Fibroblast of peridontal ligament (primary cell): ENCODE data around the gene GREB1L.
"Not testable (repeated sequence)": the region's sequence is repeated elsewhere in the genome, so short reads cannot be mapped to it uniquely, and the experiment has no call there.

Experiments
- DNase-seq: peaks from one replicate; pipeline ENCODE4 v3.0.0-alpha.2; 2010; ENCODE audit errors: extremely low read depth

GREB1L gene

GRCh38 chr18:21242141-21242779 is at the start of gene GREB1L:
TSS of gene GREB1L (plus strand) at chr18:21242232. CDS start at chr18:21383519, 141,287 bp downstream.
- DNase-seq, result no peak

DNA sequence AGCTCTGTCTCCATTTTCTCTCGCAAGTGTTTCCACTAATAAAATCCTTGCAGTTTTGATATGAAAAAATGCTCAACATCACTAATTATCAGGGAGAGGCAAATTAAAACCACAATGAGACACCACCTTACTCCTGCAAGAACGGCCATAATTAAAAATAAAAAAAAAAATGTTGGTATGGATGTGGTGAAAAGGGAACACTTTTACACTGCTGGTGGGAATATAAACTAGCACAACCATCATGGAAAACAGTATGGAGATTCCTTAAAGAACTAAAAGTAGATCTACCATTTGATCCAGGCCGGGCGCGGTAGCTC is 49.8 kb upstream of the GREB1L start:
- no peak for DNase-seq

GRCh38 chr18:21194871-21195771 is 46.9 kb upstream of the GREB1L start:
- peak; percentile 72 for DNase-seq

GRCh38 chr18:21196426-21196825 is 45.6 kb upstream of the GREB1L start:
- no peak for DNase-seq

DNA sequence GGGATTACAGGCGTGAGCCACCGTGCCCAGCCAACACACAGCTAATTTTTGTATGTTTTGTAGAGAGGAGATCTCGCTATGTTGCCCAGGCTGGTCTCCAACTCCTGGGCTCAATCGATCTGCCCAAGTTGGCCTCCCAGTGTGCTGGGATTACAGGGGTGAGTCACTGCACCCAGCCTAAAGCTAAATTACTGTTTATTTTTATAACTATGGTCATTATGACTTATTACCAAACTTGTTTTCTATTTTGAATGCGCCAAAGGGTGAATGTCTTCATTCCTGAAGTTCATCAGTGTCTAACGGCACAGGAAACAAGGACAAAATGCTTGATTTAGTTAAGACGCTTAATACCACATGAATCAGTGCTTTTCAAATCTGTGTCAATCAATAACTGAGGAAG is 38.9 kb upstream of the GREB1L start:
- no peak for DNase-seq

- no peak for DNase-seq
These were observed 38.3 kb upstream of the GREB1L start for GRCh38 chr18:21203542-21204241.

- no peak for DNase-seq
These were observed 36.3 kb upstream of the GREB1L start for GRCh38 chr18:21205695-21206094.

GRCh38 chr18:21210278-21210677 is 31.8 kb upstream of the GREB1L start:
- DNase-seq, result no peak

DNA sequence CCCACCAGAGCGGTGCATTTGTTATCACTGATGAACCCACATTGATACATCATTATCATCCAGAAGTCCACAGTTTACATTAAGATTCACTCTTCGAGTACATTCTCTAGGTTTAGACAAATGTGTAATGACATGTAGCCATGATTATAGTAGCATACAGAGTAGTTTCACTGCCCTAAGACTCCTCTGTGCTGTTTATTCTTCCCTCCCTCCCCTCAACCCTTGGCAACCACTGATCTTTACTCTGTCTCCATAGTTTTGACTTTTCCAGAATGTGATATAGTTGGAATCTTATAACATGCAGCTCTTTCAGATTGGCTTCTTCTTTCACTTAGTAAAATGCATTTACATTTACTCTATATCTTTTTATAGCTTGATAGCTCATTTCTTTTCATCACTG is 31.2 kb upstream of the GREB1L start:
- no peak for DNase-seq

DNA sequence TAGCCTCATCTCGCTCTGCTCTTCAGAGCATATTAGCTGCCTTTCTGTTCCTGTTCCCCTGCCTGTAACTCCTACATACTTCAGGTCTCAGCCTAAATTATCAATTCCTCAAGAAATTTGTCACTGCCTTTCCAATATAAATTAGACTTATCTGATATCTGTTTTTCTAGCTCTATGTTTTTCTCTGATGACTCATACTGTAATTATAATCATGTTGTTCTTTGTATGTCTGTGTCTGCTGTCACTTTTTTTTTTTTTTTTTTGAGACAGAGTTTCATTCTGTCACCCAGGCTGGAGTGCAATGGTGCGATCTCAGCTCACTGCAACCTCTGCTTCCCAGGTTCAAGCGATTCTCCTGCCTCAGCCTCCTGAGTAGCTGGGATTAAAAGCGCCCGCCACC is 27.6 kb upstream of the GREB1L start:
- not testable (repeated sequence) for DNase-seq

DNA sequence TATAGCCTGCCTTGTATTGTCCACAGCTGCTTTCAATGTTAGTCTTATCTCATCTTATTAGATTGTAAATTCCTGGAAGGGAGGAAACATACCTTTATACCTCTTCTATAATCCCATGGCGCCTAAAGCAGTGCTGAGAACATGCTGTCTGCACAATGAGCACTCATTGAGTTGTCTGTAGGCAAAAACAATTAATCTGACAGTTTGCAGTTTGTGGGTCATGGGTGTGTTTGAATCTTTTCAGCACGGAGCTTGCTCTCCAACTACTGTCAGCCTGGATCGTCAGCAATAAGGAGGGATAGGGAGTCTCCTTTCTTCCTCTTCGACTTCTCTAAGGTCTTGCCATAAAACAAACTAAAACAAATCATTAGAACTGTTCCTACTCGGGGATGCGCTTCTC is 26.5 kb upstream of the GREB1L start:
- no peak for DNase-seq

- no peak for DNase-seq
These were observed 23.2 kb upstream of the GREB1L start for GRCh38 chr18:21218862-21219261.

DNA sequence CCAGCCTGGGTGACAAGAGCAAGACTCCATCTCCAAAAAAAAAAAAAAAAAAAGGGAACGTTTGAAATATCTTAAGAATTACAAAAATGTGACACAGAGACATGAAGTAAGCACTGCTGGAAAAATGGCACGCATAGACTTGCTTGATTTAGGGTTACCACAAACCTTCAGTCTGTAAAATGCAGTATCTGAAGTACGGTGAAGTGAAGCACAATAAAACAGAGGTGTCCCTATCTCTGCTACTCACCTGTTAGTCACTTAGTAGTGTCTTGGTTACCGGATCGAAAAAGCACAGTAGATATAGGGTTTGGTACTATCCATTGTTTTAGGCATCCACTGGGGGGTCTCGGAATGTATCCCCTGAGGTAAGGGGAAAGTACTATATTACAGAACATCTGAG is 11.6 kb upstream of the GREB1L start:
- no peak for DNase-seq

DNA sequence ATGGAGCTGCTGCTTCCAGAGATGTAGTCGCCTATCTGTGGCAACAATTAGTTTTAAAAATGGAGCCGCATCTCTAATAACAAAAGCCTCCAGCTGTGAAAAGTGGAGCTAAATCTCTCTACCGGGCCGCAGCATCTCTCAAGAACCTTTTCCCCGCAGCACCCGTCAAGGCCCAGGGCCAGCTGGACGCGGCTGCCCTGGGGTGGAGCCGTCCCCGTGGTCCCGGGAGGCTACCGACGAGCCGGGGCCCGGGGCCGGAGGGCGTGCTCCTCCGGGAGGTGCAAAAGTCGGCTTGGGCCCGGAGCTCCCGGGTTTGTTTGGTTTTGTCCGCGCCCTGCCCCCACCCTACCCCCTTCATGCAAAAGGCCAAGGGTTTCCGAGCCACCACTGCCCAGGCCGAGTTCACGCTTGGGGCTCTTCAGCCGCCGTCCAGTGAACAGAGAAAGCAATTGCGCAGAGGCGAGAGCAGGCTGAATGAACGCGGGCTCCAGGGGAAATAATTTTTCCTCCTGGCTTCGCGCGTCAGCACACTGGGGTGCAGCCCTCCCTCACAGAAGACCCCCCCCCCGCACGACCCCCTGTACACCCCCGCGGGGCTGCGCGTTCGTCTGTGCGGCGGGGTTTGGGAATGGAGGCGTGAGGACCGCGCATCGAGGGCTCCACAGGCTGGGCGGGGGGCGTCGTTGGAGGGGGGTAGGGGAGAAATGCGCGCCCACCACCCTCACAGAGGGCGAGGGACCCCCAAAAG is 557 bp upstream of the GREB1L start:
- no peak for DNase-seq

DNA sequence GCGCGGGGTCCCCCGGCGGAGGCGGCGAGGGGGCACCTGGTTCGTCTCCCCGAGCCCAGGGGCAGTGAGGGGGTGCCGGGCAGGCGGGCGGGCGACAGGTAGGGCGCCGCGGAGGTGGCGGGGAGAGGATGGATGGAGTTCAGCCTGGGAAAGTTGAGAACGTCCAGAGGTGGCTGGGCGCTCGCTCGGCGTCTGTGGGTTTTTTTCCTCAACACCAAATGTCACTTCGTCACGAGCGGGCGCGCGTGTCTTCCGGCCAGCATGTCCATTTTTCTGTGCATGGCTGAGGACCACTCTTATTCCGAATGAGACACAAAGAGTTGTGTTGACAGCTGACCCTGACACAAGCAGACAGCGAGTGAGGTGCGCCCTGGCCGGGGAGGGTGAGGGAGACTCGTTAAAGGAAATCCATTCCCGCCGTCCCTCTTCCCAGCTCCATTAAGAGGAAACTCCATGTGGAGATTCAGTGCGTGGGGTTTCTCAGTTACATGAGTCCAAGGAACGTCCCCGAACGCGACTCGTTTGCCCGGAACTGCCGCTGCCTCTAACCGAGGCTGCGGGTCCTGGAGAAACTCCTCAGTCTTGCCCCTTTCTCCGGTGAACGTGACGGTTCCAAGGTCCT is 859 bp downstream of the GREB1L start:
- DNase-seq, result no peak

GRCh38 chr18:21254576-21254975 is 12.5 kb downstream of the GREB1L start:
- no peak for DNase-seq

GRCh38 chr18:21255211-21255610 is 13.2 kb downstream of the GREB1L start:
- no peak for DNase-seq

- DNase-seq, result no peak
These were observed 15.4 kb downstream of the GREB1L start for GRCh38 chr18:21257386-21257785.

- no peak for DNase-seq
These were observed 18.6 kb downstream of the GREB1L start for GRCh38 chr18:21260621-21261020.

DNA sequence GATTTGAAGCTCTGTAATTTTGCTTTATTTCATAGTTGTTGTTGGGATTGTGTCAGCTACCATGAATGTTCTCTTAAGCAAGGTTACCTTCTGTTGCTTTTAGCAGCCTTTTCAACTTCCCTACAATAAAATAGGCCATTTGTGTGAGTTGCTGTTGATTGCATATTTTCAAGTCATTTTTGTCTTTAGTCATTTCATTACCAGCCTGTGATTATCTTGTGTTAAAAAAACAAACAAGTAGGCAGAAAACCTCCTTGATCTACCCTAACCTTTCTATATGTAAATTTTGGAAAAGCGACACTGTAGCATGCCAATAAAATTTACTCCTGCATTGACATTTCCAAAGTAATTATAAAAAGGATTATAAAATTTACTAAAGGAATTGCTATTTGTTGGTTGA is 19.3 kb downstream of the GREB1L start:
- no peak for DNase-seq

GRCh38 chr18:21262244-21262643 is 20.2 kb downstream of the GREB1L start:
- no peak for DNase-seq

DNA sequence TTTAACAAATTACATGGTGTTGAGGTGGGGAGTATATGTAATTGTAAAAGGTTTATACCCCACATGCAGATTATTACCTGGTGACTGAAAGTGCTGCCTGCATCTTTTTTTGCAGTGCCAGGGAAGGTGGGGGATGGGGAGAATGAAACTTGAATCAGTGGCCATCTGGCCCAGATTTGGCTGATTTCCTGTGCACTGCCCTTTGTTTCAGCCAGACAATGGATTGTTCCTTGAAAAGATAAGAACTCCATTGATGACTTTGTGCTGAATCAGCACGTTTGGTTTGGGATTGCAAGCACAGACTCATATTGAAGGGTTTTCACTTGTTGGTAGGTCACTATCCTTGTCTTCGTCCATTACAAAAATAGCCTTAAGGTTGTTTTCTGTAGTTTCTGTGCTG is 20.9 kb downstream of the GREB1L start:
- DNase-seq, result no peak
